Heart left ventricle (tissue), 16 donors: Measurements from ENCODE around the gene HOXB6. TPM values are rescaled to one million over a fixed set of nuclear protein-coding genes. Genes with fewer than 3 reads are reported as not detected.

Experiments
- ATAC-seq, 4 donors: fragments of 200-7000 bp; cut with Tn5 transposase; one replicate each; pipeline ENCODE4 v1.9.1; 2020 to 2022; ENCODE audit warnings: moderate library complexity in 4 of 4, mild to moderate bottlenecking in 3 of 4, moderate number of reproducible peaks in 1 of 4
- DNase-seq, 5 donors: peaks; one replicate each; pipeline ENCODE4 v3.0.0-alpha.2; 2020
- H3K27ac ChIP-seq, 12 donors: fragments of 200-600 bp; sonication (generic) in 4 of 12; one replicate each; pipeline versions ENCODE4 v1.5.0 to v1.8.0; 2016 to 2022; ENCODE audit warnings: mild to moderate bottlenecking in 2 of 12
- H3K27me3 ChIP-seq, 9 donors: fragments of 200-600 bp; sonication (generic) in 2 of 9; one replicate each; pipeline versions ENCODE4 v1.5.1 to v1.8.0; 2016 to 2022; ENCODE audit warnings: mild to moderate bottlenecking in 3 of 9
- H3K36me3 ChIP-seq, 9 donors: fragments of 200-600 bp; sonication (generic) in 2 of 9; one replicate each; pipeline versions ENCODE4 v1.5.0 to v1.8.0; 2018 to 2022; ENCODE audit warnings: mild to moderate bottlenecking in 2 of 9
- H3K4me1 ChIP-seq, 12 donors: fragments of 200-600 bp; sonication (generic) in 4 of 12; one replicate each; pipeline versions ENCODE4 v1.5.0 to v1.8.0; 2016 to 2022; ENCODE audit warnings: mild to moderate bottlenecking in 3 of 12
- H3K4me3 ChIP-seq, 12 donors: fragments of 200-600 bp; sonication (generic) in 4 of 12; one replicate each; pipeline versions ENCODE4 v1.5.0 to v1.8.0; 2017 to 2022; ENCODE audit warnings: mild to moderate bottlenecking in 9 of 12, moderate library complexity in 4 of 12
- H3K9me3 ChIP-seq, 12 donors: fragments of 200-600 bp; sonication (generic) in 4 of 12; one replicate each; pipeline versions ENCODE4 v1.5.0 to v1.8.0; 2016 to 2022; ENCODE audit warnings: mild to moderate bottlenecking in 1 of 12
- CTCF ChIP-seq, 12 donors: fragments of 200-600 bp; sonication (generic) in 4 of 12; IDR thresholded peaks; one replicate each; pipeline versions ENCODE4 v1.5.0 to v1.8.0; 2018 to 2022; ENCODE audit warnings: antibody characterized with exemption in 12 of 12, mild to moderate bottlenecking in 5 of 12
- POLR2A ChIP-seq, 2 donors: fragments of 450-650 bp; IDR thresholded peaks; one replicate each; pipeline ENCODE4 v1.6.1; 2017; ENCODE audit warnings: antibody characterized with exemption in 2 of 2, mild to moderate bottlenecking in 2 of 2, moderate library complexity in 2 of 2
- WGBS, 4 donors: extraction: QIAGEN DNeasy Blood & Tissue Kit in 2 of 4; methylation state at CpG; one replicate each; pipeline versions ENCODE4 v1.1.5 to v1.1.7; 2013 to 2018; 5-methylcytosine and 5-hydroxymethylcytosine counted together
- intact Hi-C, 10 donors: fragments of 100-400 bp; cut with DNase I; formaldehyde crosslinking; loops; one replicate each; pipeline versions ENCODE4 v1.11.1 to v1.14.2; 2022
- polyA plus RNA-seq, 2 donors: library from polyadenylated mRNA; stranded (reverse); fragments of 200-250 nt; gene quantifications; one replicate each; pipeline ENCODE4 v1.2.3, GENCODE V29; 2013
- total RNA-seq, 9 donors: library from RNA; depleted of rRNA in 2 of 9; stranded (reverse); fragments of >200 nt in 2 of 9; fragmentation: NEBNext Ultra II Directional in 3 of 9; extraction: Animal tissue kit (Norgen Biotek cat#: 25700) in 3 of 9; gene quantifications; one replicate each; pipeline versions ENCODE4 v1.1.0 to v1.2.4, GENCODE V29; 2016 to 2023
- donor health status: ischemic (EF 13 %, LVEDD 7.1; RV severe dilation, severe dysfunction).
- donor health status: healthy with polysubstance abuse.
- donor health status: DM: no; HTN: yes; CAD: no.
- donor health status: DM: no; HTN: no; CAD: no.
- donor health status: ischemic (EF 25% LVEDD 6.9; RV normal size, moderate dysfunction).
- donor health status: ischemic (EF 25% LVEDD 5.7; RV mildly dilated, moderate dysfunction).
- donor health status: healthy.
- donor health status: DM: yes; HTN: yes; CAD: no.
- donor health status: ischemic (EF 35%, LVEDD 5.7; RV mildly dilated, moderate dysfunction).
- donor health status: nonischemic (EF 11% LVEDD 7.7; RV severe dilation, severe dysfunction).
- donor health status: DM: yes; HTN: yes; CAD: no.
- donor health status: PGD.
- donor health status: ischemic (EF 29% LVEDD 5.4; RV normal size, mild dysfunction).
- donor health status: nonischemic (EF 23%, LVEDD 6.1; RV moderate dilation, normal function).

The HOXB6 gene
- total and polyA plus RNA-seq, 11 donors: 0.30 to 2.0 (median 0.54) TPM; not detected in 1

- no peak overlapping the region for H3K27ac ChIP-seq
- ATAC-seq (no peak), DNase-seq (no peak)
- peaks cover 88 to 100% (median 100%) of the 10 kb centered on the region in 9 donors for H3K27me3 ChIP-seq
- 22 to 35% (median 28%) methylated on average over 15 of the region's 15 CpGs for WGBS, 4 donors
- TF ChIP-seq CTCF (IDR thresholded peaks at IDR 0.05) (no peak), POLR2A (IDR thresholded peaks at IDR 0.05) (no peak)
- peaks cover 7 to 28% (median 16%) of the 10 kb centered on the region in 12 donors for H3K4me1 ChIP-seq
- no peaks in the 10 kb centered on the region for H3K36me3 ChIP-seq
- no peak overlapping the region for H3K4me3 ChIP-seq
- H3K9me3 ChIP-seq: no peaks in the 10 kb centered on the region
- intact Hi-C loops: no loop called here
Measured at GRCh38 chr17:48630009-48630924, 25.5 kb upstream of the HOXB6 start.

- no peaks in the 10 kb centered on the region for H3K9me3 ChIP-seq
- no peak overlapping the region for H3K27ac ChIP-seq
- no peak for DNase-seq
- peaks cover 7 to 34% (median 21%) of the 10 kb centered on the region in 12 donors for H3K4me1 ChIP-seq
- H3K27me3 ChIP-seq: peaks cover 86 to 100% (median 100%) of the 10 kb centered on the region in 9 donors
- no peak overlapping the region for H3K4me3 ChIP-seq
- WGBS, 4 donors: 11 to 22% (median 15%) methylated on average over 5 of the region's 5 CpGs
- H3K36me3 ChIP-seq: no peaks in the 10 kb centered on the region
- intact Hi-C loops: loop anchor here in 1 of 10 donors (10.0 kb wide), 1 partner anchor 465 kb away; no protein-coding TSS in a partner anchor
- no peak for ATAC-seq
- TF ChIP-seq CTCF (IDR thresholded peaks at IDR 0.05) (no peak), POLR2A (IDR thresholded peaks at IDR 0.05) (no peak)
Measured at GRCh38 chr17:48629411-48629759, 24.6 kb upstream of the HOXB6 start.

- Histone ChIP-seq H3K36me3 (no peaks in the 10 kb centered on the region), H3K4me3 (no peak overlapping the region), H3K27me3 (peaks cover 84 to 100% (median 100%) of the 10 kb centered on the region in 9 donors), H3K9me3 (no peaks in the 10 kb centered on the region), H3K27ac (no peak overlapping the region), H3K4me1 (peaks cover 7 to 32% (median 21%) of the 10 kb centered on the region in 12 donors)
- ATAC-seq: no peak
- 11 to 31% (median 18%) methylated on average over 5 of the region's 5 CpGs for WGBS, 4 donors
- DNase-seq: no peak
- intact Hi-C loops: loop anchor here in 1 of 10 donors (10.0 kb wide), 1 partner anchor 464 kb away; no protein-coding TSS in a partner anchor
- TF ChIP-seq CTCF (IDR thresholded peaks at IDR 0.05) (no peak), POLR2A (IDR thresholded peaks at IDR 0.05) (no peak)
Measured at GRCh38 chr17:48628649-48629410, 24.0 kb upstream of the HOXB6 start.
